Osteocyte (in vitro differentiated cells): Measurements from ENCODE around the gene STX18. TPM values are rescaled to one million over a fixed set of nuclear protein-coding genes. Genes with fewer than 3 reads are reported as not detected.

ENCODE experiments used
- DNase-seq: peaks from one replicate; pipeline ENCODE4 v3.0.0; 2021; ENCODE audit warnings: mixed read lengths; ENCODE audit not compliant: unreplicated experiment; ENCODE audit errors: extremely low spot score
- H3K27ac Mint-ChIP-seq: one replicate; pipeline ENCODE4 v1.8.0; 2021; ENCODE audit warnings: mild to moderate bottlenecking, mixed read lengths; ENCODE audit not compliant: unreplicated experiment
- H3K27me3 Mint-ChIP-seq: one replicate; pipeline ENCODE4 v1.8.0; 2021; ENCODE audit warnings: mixed read lengths; ENCODE audit not compliant: unreplicated experiment
- H3K36me3 Mint-ChIP-seq: one replicate; pipeline ENCODE4 v1.8.0; 2021; ENCODE audit warnings: mixed read lengths; ENCODE audit not compliant: unreplicated experiment
- H3K4me1 Mint-ChIP-seq: one replicate; pipeline ENCODE4 v1.8.0; 2021; ENCODE audit warnings: mixed read lengths; ENCODE audit not compliant: unreplicated experiment
- H3K4me3 Mint-ChIP-seq: one replicate; pipeline ENCODE4 v1.8.0; 2021; ENCODE audit warnings: mild to moderate bottlenecking, moderate library complexity, mixed read lengths; ENCODE audit not compliant: unreplicated experiment
- H3K9me3 Mint-ChIP-seq: one replicate; pipeline ENCODE4 v1.8.0; 2021; ENCODE audit warnings: mixed read lengths; ENCODE audit not compliant: unreplicated experiment
- total RNA-seq: library from RNA; stranded (reverse); gene quantifications from 2 replicates; pipeline ENCODE4 v1.2.1, GENCODE V29; 2021
- TF ChIP-seq, protein P1 (sequence below): fragments of 200-600 bp; sonication (generic); IDR thresholded peaks from 2 replicates; pipeline ENCODE4 v1.5.0; 2021; ENCODE audit warnings: antibody characterized with exemption, mild to moderate bottlenecking, moderate library complexity

The STX18 gene
- total RNA-seq, 1 donor from 2014 or later: 26.7 TPM

DNA sequence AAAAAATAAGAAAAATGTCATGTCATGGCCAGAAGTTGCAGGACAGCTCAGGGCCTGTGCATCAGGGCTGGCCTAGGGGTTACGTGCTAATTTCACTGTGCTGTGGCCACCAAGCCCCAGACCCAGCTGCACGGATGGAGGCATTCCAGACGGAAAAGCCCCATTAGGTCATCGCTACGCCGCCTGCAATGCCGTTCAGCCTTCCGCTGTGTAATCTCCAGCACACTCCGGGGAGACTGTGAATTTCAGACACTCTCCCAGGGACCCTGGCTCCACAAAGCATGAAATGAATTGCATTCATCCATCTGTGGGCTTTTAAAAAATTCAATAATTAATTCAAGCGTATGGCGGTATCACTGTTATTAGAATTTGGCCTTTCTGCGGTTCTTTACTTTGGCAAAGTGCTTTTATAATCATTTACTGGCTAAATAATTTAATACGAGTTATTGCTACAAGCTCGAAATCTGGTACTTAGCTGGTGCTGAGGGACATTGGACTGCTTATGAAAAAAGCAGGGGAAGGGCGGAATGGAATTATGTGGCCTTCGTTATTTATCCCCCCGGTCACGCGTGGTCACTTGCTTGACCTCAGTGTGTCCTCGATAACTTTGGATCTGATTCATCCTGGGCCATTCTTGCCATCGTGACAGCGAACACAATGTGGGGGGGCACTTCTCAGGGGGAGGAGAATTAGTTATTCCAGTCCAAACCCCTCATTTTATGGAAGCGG, 164.0 kb downstream of the STX18 start:
- H3K27me3 Mint-ChIP-seq: peaks cover 47% of the 10 kb centered on the region
- H3K4me1 Mint-ChIP-seq: no peaks in the 10 kb centered on the region
- no peak overlapping the region for H3K27ac Mint-ChIP-seq
- H3K9me3 Mint-ChIP-seq: no peaks in the 10 kb centered on the region
- no peak overlapping the region for H3K4me3 Mint-ChIP-seq
- DNase-seq: no peak
- no peaks in the 10 kb centered on the region for H3K36me3 Mint-ChIP-seq
- TF ChIP-seq, protein P1, sequence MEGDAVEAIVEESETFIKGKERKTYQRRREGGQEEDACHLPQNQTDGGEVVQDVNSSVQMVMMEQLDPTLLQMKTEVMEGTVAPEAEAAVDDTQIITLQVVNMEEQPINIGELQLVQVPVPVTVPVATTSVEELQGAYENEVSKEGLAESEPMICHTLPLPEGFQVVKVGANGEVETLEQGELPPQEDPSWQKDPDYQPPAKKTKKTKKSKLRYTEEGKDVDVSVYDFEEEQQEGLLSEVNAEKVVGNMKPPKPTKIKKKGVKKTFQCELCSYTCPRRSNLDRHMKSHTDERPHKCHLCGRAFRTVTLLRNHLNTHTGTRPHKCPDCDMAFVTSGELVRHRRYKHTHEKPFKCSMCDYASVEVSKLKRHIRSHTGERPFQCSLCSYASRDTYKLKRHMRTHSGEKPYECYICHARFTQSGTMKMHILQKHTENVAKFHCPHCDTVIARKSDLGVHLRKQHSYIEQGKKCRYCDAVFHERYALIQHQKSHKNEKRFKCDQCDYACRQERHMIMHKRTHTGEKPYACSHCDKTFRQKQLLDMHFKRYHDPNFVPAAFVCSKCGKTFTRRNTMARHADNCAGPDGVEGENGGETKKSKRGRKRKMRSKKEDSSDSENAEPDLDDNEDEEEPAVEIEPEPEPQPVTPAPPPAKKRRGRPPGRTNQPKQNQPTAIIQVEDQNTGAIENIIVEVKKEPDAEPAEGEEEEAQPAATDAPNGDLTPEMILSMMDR: no peak

DNA sequence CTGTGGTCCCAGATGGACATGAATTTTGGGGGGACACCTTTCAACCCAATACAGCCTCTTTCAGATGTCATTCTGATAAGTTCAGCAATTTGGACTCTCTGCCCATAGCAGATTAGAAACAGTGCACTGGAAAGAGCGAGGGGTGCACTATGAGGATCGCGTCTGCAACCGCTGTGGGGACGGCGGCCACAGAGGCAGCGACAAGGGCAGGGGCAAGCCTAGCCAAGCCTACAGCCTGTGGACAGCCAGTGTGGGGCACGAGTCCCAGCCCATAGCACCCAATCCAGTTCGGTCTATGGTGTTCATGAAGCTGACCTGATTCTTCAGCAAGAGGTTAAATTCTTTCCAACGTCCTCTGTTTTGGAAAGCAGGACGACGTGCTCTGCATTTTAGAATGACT, 164.7 kb downstream of the STX18 start:
- peaks cover 41% of the 10 kb centered on the region for H3K27me3 Mint-ChIP-seq
- TF ChIP-seq, protein P1: no peak
- H3K4me3 Mint-ChIP-seq: no peak overlapping the region
- no peaks in the 10 kb centered on the region for H3K9me3 Mint-ChIP-seq
- no peak for DNase-seq
- no peak overlapping the region for H3K27ac Mint-ChIP-seq
- no peaks in the 10 kb centered on the region for H3K4me1 Mint-ChIP-seq
- H3K36me3 Mint-ChIP-seq: no peaks in the 10 kb centered on the region

DNA sequence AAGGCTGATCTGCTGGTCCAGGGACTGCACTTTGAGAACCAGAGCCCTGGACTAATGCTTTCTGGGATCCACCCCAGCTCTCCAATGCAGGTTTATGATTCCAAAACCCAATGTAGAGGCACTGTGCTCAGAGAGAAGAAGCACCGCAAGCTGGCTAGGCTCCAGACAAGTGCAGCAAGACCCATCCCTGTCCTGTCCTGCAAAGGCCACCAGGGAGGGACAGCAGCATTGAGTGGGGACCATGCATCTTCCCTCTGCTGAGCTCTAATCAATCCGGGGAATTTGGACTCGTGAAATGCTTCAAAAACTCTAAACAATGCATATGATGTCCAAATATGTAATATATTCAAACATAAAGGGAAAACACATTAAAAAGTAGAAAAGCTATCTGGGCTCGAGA, 165.8 kb downstream of the STX18 start:
- Mint-ChIP-seq H3K27ac (no peak overlapping the region), H3K9me3 (no peaks in the 10 kb centered on the region), H3K36me3 (no peaks in the 10 kb centered on the region), H3K27me3 (peaks cover 39% of the 10 kb centered on the region), H3K4me3 (no peak overlapping the region), H3K4me1 (no peaks in the 10 kb centered on the region)
- no peak for DNase-seq
- TF ChIP-seq, protein P1: no peak

DNA sequence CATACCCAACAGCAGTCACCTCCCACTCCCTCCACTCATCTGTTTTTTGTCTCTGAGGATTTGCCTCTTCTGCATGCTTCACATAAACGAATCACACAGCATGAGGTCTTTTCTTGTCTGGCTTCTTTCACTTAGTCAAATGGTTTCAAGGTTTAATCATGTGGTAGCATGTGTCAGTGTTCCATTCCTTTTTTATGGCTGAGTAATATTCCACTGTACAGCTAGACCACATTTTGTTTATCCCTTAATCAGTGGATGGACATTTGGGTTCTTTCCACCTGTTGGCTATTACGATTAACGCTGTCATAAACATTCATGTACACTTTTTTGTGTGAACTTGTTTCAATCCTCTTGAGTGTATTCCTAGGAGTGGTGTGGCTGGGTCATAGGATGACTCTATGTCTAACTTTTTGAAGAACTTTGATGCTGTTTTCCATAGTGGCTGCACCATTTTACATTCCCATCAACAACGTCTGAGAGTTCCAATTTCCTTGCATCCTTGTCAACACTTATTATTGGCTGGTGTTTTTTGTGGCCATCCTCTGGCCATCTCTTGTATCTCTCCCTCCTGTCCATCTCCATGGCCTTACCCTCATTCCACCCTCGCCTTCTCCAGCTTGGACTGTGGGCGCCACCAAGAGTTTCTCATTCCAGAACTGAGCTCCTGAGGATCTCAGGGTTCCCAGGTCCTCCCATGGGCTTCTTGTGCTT, 167.3 kb downstream of the STX18 start:
- H3K4me1 Mint-ChIP-seq: no peaks in the 10 kb centered on the region
- H3K9me3 Mint-ChIP-seq: no peaks in the 10 kb centered on the region
- peaks cover 29% of the 10 kb centered on the region for H3K27me3 Mint-ChIP-seq
- no peak overlapping the region for H3K27ac Mint-ChIP-seq
- TF ChIP-seq, protein P1: no peak
- DNase-seq: no peak
- H3K36me3 Mint-ChIP-seq: no peaks in the 10 kb centered on the region
- H3K4me3 Mint-ChIP-seq: no peak overlapping the region

Other genes starting within 250 kb of the STX18 start
- not detected in 2 replicates for gene NSG1, start 154.9 kb downstream of the STX18 start, total RNA-seq